Esophagus muscularis mucosa (tissue), 4 donors: ENCODE data around the gene SNAPC5. TPM values are rescaled to one million over a fixed set of nuclear protein-coding genes. Genes with fewer than 3 reads are reported as not detected.

ENCODE experiments used
- DNase-seq: peaks from one replicate; pipeline ENCODE4 v3.0.0-alpha.2; 2017; ENCODE audit errors: extremely low spot score
- H3K27ac ChIP-seq, 4 donors: fragments of 200-600 bp; sonication (generic); replicated peaks in 1 of 4; 1 replicate in 3 of 4; 2 replicates in 1 of 4; pipeline ENCODE4 v1.5.1; 2016 to 2019; ENCODE audit warnings: mild to moderate bottlenecking in 1 of 4
- H3K27me3 ChIP-seq, 4 donors: fragments of 200-600 bp; sonication (generic); one replicate each; pipeline versions ENCODE4 v1.5.1 to v1.6.0; 2016 to 2019
- H3K36me3 ChIP-seq, 4 donors: fragments of 200-600 bp; sonication (generic); one replicate each; pipeline ENCODE4 v1.5.1; 2016 to 2019
- H3K4me1 ChIP-seq, 4 donors: fragments of 200-600 bp; sonication (generic); one replicate each; pipeline ENCODE4 v1.5.1; 2016 to 2019
- H3K4me3 ChIP-seq, 4 donors: fragments of 200-600 bp; sonication (generic); 1 replicate in 2 of 4; 2 replicates in 2 of 4; pipeline ENCODE4 v1.5.1; 2016 to 2019; ENCODE audit warnings: mild to moderate bottlenecking in 4 of 4, moderate library complexity in 1 of 4
- H3K9me3 ChIP-seq, 4 donors: fragments of 200-600 bp; sonication (generic); 1 replicate in 3 of 4; 2 replicates in 1 of 4; pipeline ENCODE4 v1.5.1; 2016 to 2019
- EP300 ChIP-seq: sonication (generic); formaldehyde crosslinking; IDR thresholded peaks from one replicate; pipeline ENCODE4 v1.6.1; 2017; ENCODE audit warnings: antibody characterized with exemption
- POLR2A ChIP-seq: fragments of 450-650 bp; IDR thresholded peaks from one replicate; pipeline ENCODE4 v1.6.1; 2017; ENCODE audit warnings: antibody characterized with exemption, moderate library complexity, mild to moderate bottlenecking, low read depth
- POLR2AphosphoS5 ChIP-seq, 2 donors: sonication (generic); formaldehyde crosslinking; IDR thresholded peaks; one replicate each; pipeline ENCODE4 v1.6.1; 2017; ENCODE audit warnings: antibody characterized with exemption in 2 of 2
- WGBS: methylation state at CpG from one replicate; pipeline ENCODE4 v1.1.5; 2018; 5-methylcytosine and 5-hydroxymethylcytosine counted together
- intact Hi-C: fragments of 100-400 bp; cut with DNase I; formaldehyde crosslinking; loops from one replicate; pipeline ENCODE4 v1.15.1; 2023
- total RNA-seq, 4 donors: library from RNA; depleted of rRNA; stranded (reverse); fragments of >200 nt; gene quantifications; one replicate each; pipeline versions ENCODE4 v1.1.0 to v1.2.1, GENCODE V29; 2016
- TF ChIP-seq, protein P1 (sequence below), 3 experiments: fragments of 200-600 bp in 2 of 3; fragments of 450-650 bp in 1 of 3; sonication (generic) in 2 of 3; IDR thresholded peaks; one replicate each; pipeline ENCODE4 v1.5.1; 2017 to 2019; ENCODE audit warnings: antibody characterized with exemption in 3 of 3, mild to moderate bottlenecking in 2 of 3, moderate library complexity in 1 of 3

Gene SNAPC5
- total RNA-seq, 4 donors from 2014 or later = 23.3 to 44.9 (median 34.7) TPM

DNA sequence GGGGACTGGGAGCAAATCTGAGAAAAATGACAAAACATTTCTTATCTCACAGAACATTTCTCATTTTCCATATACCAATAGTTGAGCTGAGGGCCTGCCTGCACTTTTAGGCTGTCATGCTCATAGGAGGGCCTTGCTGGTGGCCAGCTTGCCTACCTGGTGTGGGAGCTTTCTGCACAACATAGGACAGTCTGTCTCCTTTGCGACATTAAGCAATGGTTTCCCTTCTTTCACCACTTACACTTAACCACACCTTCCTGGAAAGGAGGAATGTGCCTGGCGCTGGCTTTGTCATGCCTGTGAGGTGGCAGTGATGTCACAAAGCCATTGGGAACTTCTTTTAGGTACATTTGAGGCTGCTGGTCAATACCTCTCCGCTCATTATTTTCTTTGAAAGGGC is 5.7 kb downstream of the SNAPC5 start:
- Histone ChIP-seq H3K9me3 (no peaks in the 10 kb centered on the region), H3K4me3 (no peak overlapping the region), H3K36me3 (peaks cover 36 to 90% (median 83%) of the 10 kb centered on the region in 4 donors), H3K27me3 (no peaks in the 10 kb centered on the region), H3K27ac (no peak overlapping the region), H3K4me1 (peaks cover 10 to 17% (median 15%) of the 10 kb centered on the region in 4 donors)
- DNase-seq = no peak
- 78% methylated on average over 3 of the region's 3 CpGs for WGBS
- no peak for TF ChIP-seq POLR2AphosphoS5 (IDR thresholded peaks at IDR 0.05)
- no peak for TF ChIP-seq POLR2A
- no peak for TF ChIP-seq EP300
- TF ChIP-seq, protein P1, sequence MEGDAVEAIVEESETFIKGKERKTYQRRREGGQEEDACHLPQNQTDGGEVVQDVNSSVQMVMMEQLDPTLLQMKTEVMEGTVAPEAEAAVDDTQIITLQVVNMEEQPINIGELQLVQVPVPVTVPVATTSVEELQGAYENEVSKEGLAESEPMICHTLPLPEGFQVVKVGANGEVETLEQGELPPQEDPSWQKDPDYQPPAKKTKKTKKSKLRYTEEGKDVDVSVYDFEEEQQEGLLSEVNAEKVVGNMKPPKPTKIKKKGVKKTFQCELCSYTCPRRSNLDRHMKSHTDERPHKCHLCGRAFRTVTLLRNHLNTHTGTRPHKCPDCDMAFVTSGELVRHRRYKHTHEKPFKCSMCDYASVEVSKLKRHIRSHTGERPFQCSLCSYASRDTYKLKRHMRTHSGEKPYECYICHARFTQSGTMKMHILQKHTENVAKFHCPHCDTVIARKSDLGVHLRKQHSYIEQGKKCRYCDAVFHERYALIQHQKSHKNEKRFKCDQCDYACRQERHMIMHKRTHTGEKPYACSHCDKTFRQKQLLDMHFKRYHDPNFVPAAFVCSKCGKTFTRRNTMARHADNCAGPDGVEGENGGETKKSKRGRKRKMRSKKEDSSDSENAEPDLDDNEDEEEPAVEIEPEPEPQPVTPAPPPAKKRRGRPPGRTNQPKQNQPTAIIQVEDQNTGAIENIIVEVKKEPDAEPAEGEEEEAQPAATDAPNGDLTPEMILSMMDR (IDR thresholded peaks at IDR 0.05) = no peak
- intact Hi-C loops = loop anchor here (10.0 kb wide), 1 partner anchor 137 kb away; the partner anchor contains the start of gene TIPIN

DNA sequence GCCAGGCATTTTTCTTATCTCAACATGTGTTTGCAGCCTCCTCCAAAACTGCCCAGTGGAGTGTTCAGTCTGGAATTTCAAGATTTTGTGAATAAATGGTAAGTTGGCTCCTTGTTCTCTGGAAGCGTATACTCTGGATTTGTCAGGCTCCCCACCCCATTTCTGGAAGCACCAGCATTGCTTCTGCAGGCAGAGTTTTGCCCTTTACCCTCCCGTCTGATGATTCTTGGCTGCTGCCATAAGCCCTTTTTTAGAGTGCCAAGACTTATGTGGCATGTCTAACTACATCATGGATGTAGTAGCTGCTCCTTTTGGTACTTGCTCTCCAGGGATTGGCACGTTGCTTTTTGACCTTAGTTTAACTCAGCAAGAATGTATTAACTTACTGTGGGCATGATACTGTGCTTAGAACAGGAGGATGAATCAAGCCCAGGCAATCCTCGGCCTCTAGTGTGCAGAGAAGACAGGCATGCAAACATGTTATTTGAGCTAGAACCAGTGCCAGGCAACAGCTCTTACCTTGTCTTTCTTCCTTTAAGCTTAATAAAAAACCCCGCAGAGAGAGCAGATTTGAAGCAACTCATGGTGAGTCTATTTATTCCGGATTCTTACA is 8.3 kb downstream of the SNAPC5 start:
- Histone ChIP-seq H3K4me1 (no peaks in the 10 kb centered on the region), H3K9me3 (no peaks in the 10 kb centered on the region), H3K4me3 (no peak overlapping the region), H3K27me3 (no peaks in the 10 kb centered on the region), H3K27ac (no peak overlapping the region), H3K36me3 (peaks cover 34 to 99% (median 80%) of the 10 kb centered on the region in 4 donors)
- no peak for TF ChIP-seq POLR2AphosphoS5 (IDR thresholded peaks at IDR 0.05)
- TF ChIP-seq POLR2A = no peak
- TF ChIP-seq, protein P1 (IDR thresholded peaks at IDR 0.05) = no peak
- TF ChIP-seq EP300 = no peak
- intact Hi-C loops = no loop called here
- DNase-seq = no peak
- 80% methylated on average over 6 of the region's 6 CpGs for WGBS

DNA sequence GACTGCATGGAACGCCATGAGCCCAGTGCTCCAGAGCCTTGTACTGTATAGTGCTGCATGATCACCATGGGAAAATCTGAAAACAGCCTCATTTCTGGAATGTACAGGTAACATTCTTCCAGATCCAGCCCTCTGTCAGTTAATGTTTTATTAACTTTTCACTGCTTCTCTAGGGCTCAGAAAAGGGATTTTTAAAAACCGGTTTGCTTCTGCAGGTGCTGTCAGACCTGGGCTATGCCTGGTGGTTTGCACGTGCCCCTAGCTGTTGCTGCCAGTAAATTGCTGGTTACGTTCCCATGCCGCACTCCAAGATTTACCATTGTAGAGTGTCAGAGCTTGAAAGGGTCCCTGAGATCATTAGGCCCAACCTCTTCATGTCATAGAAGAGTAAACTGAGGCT is 9.0 kb downstream of the SNAPC5 start:
- peaks cover 27 to 94% (median 72%) of the 10 kb centered on the region in 4 donors for H3K36me3 ChIP-seq
- intact Hi-C loops = no loop called here

DNA sequence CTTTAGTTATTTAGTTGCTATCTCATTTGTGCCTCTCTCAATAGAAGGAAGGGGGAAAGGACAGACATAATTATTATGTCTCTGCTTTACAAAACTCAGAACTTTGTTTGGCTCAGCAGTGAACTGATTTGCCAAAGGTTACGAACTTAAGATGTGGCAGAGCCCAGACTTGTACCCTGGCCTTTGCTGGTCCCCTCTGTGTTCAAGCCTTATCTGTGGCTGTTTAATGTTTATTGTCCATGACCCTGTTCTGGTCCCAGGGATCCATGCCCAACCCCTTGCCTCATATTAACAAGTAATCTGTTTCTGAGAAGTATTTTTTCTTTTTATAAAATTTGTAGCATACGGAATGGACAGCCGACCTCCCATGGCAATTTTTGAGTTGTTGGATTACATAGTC is 10.7 kb downstream of the SNAPC5 start:
- WGBS = 93% methylated on average over 3 of the region's 3 CpGs
- Histone ChIP-seq H3K27me3 (no peaks in the 10 kb centered on the region), H3K4me1 (no peaks in the 10 kb centered on the region), H3K36me3 (peaks cover 28 to 92% (median 73%) of the 10 kb centered on the region in 4 donors), H3K9me3 (no peaks in the 10 kb centered on the region), H3K27ac (no peak overlapping the region), H3K4me3 (no peak overlapping the region)
- intact Hi-C loops = no loop called here
- TF ChIP-seq POLR2A (no peak), EP300 (no peak), POLR2AphosphoS5 (IDR thresholded peaks at IDR 0.05) (no peak)
- TF ChIP-seq, protein P1 (IDR thresholded peaks at IDR 0.05) = no peak
- DNase-seq = no peak

More for the DNA sequence above, 9.0 kb downstream of the SNAPC5 start:
- Histone ChIP-seq H3K4me3 (no peak overlapping the region), H3K27ac (no peak overlapping the region), H3K4me1 (no peaks in the 10 kb centered on the region), H3K9me3 (no peaks in the 10 kb centered on the region), H3K27me3 (no peaks in the 10 kb centered on the region)
- TF ChIP-seq POLR2A = no peak
- no peak for TF ChIP-seq EP300
- TF ChIP-seq, protein P1 (IDR thresholded peaks at IDR 0.05) = no peak
- TF ChIP-seq POLR2AphosphoS5 (IDR thresholded peaks at IDR 0.05) = no peak
- no peak for DNase-seq
- WGBS = 91% methylated on average over 5 of the region's 5 CpGs
